A549 (cell line): ENCODE results near the gene PROM2. TPM values are rescaled to one million over a fixed set of nuclear protein-coding genes. Genes with fewer than 3 reads are reported as not detected.
A peak's percentile ranks its signal among the peaks of the same experiment; 100 is the strongest.

ENCODE experiments used
- ATAC-seq, 2 experiments: fragments of 200-7000 bp in 1 of 2; fragments of >200 bp in 1 of 2; cut with Nextera tagmentation in 1 of 2; cut with Tn5 transposase in 1 of 2; 3 replicates each; pipeline versions ENCODE4 v1.8.0 to v1.9.1; 2018 to 2020; ENCODE audit warnings: mild to moderate bottlenecking in 1 of 2, moderate library complexity in 1 of 2
- CTCF ChIA-PET: fragments of 300-600 bp; sonication (Branson Sonifier 250); formaldehyde crosslinking; extraction: SDS; loops from one replicate; lab custom pipeline; 2021; ENCODE audit warnings: antibody characterized with exemption, inconsistent platforms; lab: Yijun Ruan, JAX
- POLR2A ChIA-PET: fragments of 350-600 bp; formaldehyde crosslinking; extraction: SDS; loops from one replicate; lab custom pipeline; 2021; ENCODE audit warnings: antibody characterized with exemption, inconsistent platforms; lab: Yijun Ruan, JAX
- DNase-seq, 2 experiments: peaks; one replicate each; pipeline versions ENCODE4 v3.0.0 to v3.0.0-alpha.2; 2011 to 2016; ENCODE audit warnings: low read depth in 1 of 2, low spot score in 1 of 2
- FAIRE-seq: peaks from 2 replicates; lab custom pipeline; 2011; peaks lifted over from hg19 to GRCh38; lab: Jason Lieb, UNC
- H3K27ac ChIP-seq, 2 experiments: fragments of >200 bp; sonication (Bioruptor Twin); formaldehyde crosslinking; 3 replicates each; pipeline ENCODE4 v1.5.1; 2016 to 2017
- H3K4me1 ChIP-seq: fragments of >200 bp; sonication (Bioruptor Twin); formaldehyde crosslinking; 3 replicates; pipeline ENCODE4 v1.6.1; 2016
- H3K4me2 ChIP-seq: fragments of >200 bp; sonication (Bioruptor Twin); formaldehyde crosslinking; 3 replicates; pipeline ENCODE4 v1.6.1; 2016
- H3K4me3 ChIP-seq: fragments of >200 bp; sonication (Bioruptor Twin); formaldehyde crosslinking; 3 replicates; pipeline ENCODE4 v1.5.1; 2016
- H3K9me3 ChIP-seq: fragments of >200 bp; sonication (Bioruptor Twin); formaldehyde crosslinking; 3 replicates; pipeline ENCODE4 v1.6.1; 2016
- ATOH8 ChIP-seq: fragments of 250-450 bp; sonication (Bioruptor Pico); IDR thresholded peaks from 2 replicates; pipeline ENCODE4 v1.5.0; 2020; ENCODE audit warnings: low read depth, mild to moderate bottlenecking, moderate library complexity
- BHLHE40 ChIP-seq: IDR thresholded peaks from 2 replicates; pipeline ENCODE4 v1.6.1; 2012; ENCODE audit warnings: low read depth, low read length, inconsistent platforms
- CHD4 ChIP-seq: fragments of 200-600 bp; sonication (generic); IDR thresholded peaks from 2 replicates; pipeline ENCODE4 v1.6.1; 2016; ENCODE audit warnings: antibody characterized with exemption, mild to moderate bottlenecking, borderline replicate concordance
- CTCF ChIP-seq: fragments of >200 bp; sonication (Bioruptor Twin); formaldehyde crosslinking; IDR thresholded peaks from 3 replicates; pipeline ENCODE4 v1.5.1; 2016
- EHMT2 ChIP-seq: fragments of 200-600 bp; sonication (generic); IDR thresholded peaks from 2 replicates; pipeline ENCODE4 v1.6.1; 2016; ENCODE audit warnings: antibody characterized with exemption, low read depth, mild to moderate bottlenecking, moderate library complexity
- FOSB ChIP-seq: fragments of 250-450 bp; sonication (Bioruptor Pico); IDR thresholded peaks from 2 replicates; pipeline ENCODE4 v1.5.0; 2020; ENCODE audit warnings: mild to moderate bottlenecking, moderate library complexity
- HDAC2 ChIP-seq: fragments of 200-600 bp; sonication (generic); IDR thresholded peaks from 2 replicates; pipeline ENCODE4 v1.6.1; 2016
- HES2 ChIP-seq: fragments of >200 bp; sonication (Bioruptor Twin); formaldehyde crosslinking; IDR thresholded peaks from 2 replicates; pipeline ENCODE4 v1.6.1; 2016
- HOXA7 ChIP-seq: fragments of 250-450 bp; sonication (Bioruptor Pico); IDR thresholded peaks from 2 replicates; pipeline ENCODE4 v1.5.0; 2020; ENCODE audit warnings: mild to moderate bottlenecking, moderate library complexity
- HOXB5 ChIP-seq: fragments of 250-450 bp; sonication (Bioruptor Pico); IDR thresholded peaks from 2 replicates; pipeline ENCODE4 v1.5.0; 2020; ENCODE audit warnings: mild to moderate bottlenecking, moderate library complexity
- JUN ChIP-seq, 2 experiments: fragments of >200 bp; sonication (Bioruptor Twin); formaldehyde crosslinking; IDR thresholded peaks; 2 replicates in 1 of 2; 3 replicates in 1 of 2; pipeline ENCODE4 v1.6.1; 2016 to 2017
- KDM5A ChIP-seq: fragments of 200-600 bp; sonication (generic); IDR thresholded peaks from 2 replicates; pipeline ENCODE4 v1.6.1; 2016; ENCODE audit warnings: antibody characterized with exemption, mild to moderate bottlenecking
- MYC ChIP-seq: IDR thresholded peaks from 2 replicates; pipeline ENCODE4 v1.6.1; 2012; ENCODE audit warnings: mild to moderate bottlenecking, inconsistent platforms, low read length, improper control_type of control experiment, borderline replicate concordance
- NFE2L2 ChIP-seq: fragments of 150-350 bp; conservative IDR thresholded peaks from 2 replicates; pipeline ENCODE4 v1.6.1; 2014; ENCODE audit warnings: low read length
- PHF8 ChIP-seq: fragments of 200-600 bp; sonication (generic); IDR thresholded peaks from 2 replicates; pipeline ENCODE4 v1.6.1; 2016; ENCODE audit warnings: low read depth, mild to moderate bottlenecking, antibody characterized with exemption, moderate library complexity, borderline replicate concordance
- POLR2A ChIP-seq: IDR thresholded peaks from 2 replicates; pipeline ENCODE4 v1.6.1; 2012; ENCODE audit warnings: mild to moderate bottlenecking, low read length
- POLR2AphosphoS2 ChIP-seq: conservative IDR thresholded peaks from 2 replicates; pipeline ENCODE4 v1.6.1; 2012; ENCODE audit warnings: low read length, improper control_type of control experiment, inconsistent platforms
- RAD21 ChIP-seq, 2 experiments: fragments of >200 bp in 1 of 2; sonication (Bioruptor Twin) in 1 of 2; formaldehyde crosslinking in 1 of 2; IDR thresholded peaks in 1 of 2; conservative IDR thresholded peaks in 1 of 2; 2 replicates in 1 of 2; 3 replicates in 1 of 2; pipeline ENCODE4 v1.6.1; 2012 to 2018; ENCODE audit warnings: inconsistent platforms in 1 of 2
- RFX5 ChIP-seq: fragments of 450-650 bp; IDR thresholded peaks from 2 replicates; pipeline ENCODE4 v1.7.1; 2014; ENCODE audit warnings: antibody characterized with exemption, mild to moderate bottlenecking, moderate library complexity
- RNF2 ChIP-seq: fragments of 200-600 bp; sonication (generic); IDR thresholded peaks from 2 replicates; pipeline ENCODE4 v1.6.1; 2016; ENCODE audit warnings: low read depth, mild to moderate bottlenecking, antibody characterized with exemption, moderate library complexity, borderline replicate concordance
- SREBF2 ChIP-seq: fragments of 450-650 bp; IDR thresholded peaks from 2 replicates; pipeline ENCODE4 v1.6.1; 2014; ENCODE audit warnings: mild to moderate bottlenecking, moderate library complexity
- TFCP2L1 ChIP-seq: fragments of 250-450 bp; sonication (Bioruptor Pico); IDR thresholded peaks from 2 replicates; pipeline ENCODE4 v1.5.0; 2021; ENCODE audit warnings: mild to moderate bottlenecking
- ZC3H11A ChIP-seq: fragments of 450-650 bp; IDR thresholded peaks from 2 replicates; pipeline ENCODE4 v1.6.1; 2014; ENCODE audit warnings: antibody characterized with exemption, mild to moderate bottlenecking
- ZFP36 ChIP-seq: fragments of 450-650 bp; IDR thresholded peaks from 2 replicates; pipeline ENCODE4 v1.6.1; 2014; ENCODE audit warnings: borderline replicate concordance; ENCODE audit not compliant: partially characterized antibody
- WGBS: methylation state at CpG from one replicate; pipeline ENCODE4 v1.1.6; 2017; ENCODE audit errors: missing lambda C conversion rate; 5-methylcytosine and 5-hydroxymethylcytosine counted together
- polyA plus RNA-seq, 4 experiments: library from polyadenylated mRNA; depleted of rRNA in 3 of 4; stranded (reverse); fragments of >200 nt; fragmentation: RNase III in 1 of 4; extraction: RNeasy Plus Mini Kit Qiagen cat#74134 plus additional on column Dnase treatment in 1 of 4; gene quantifications; 2 replicates in 3 of 4; 3 replicates in 1 of 4; pipeline ENCODE4 v1.2.3, GENCODE V29; 2011 to 2017
- TF ChIP-seq, protein P1 (sequence below): IDR thresholded peaks from 2 replicates; pipeline ENCODE4 v1.6.1; 2012
- TF ChIP-seq, protein P2 (sequence below): fragments of >200 bp; sonication (Bioruptor Twin); formaldehyde crosslinking; IDR thresholded peaks from 3 replicates; pipeline ENCODE4 v1.6.1; 2016

The PROM2 gene
- polyA plus RNA-seq, 2 of the 4 experiments (the other 2 are of a cell fraction): 0.08 to 0.09 TPM

DNA sequence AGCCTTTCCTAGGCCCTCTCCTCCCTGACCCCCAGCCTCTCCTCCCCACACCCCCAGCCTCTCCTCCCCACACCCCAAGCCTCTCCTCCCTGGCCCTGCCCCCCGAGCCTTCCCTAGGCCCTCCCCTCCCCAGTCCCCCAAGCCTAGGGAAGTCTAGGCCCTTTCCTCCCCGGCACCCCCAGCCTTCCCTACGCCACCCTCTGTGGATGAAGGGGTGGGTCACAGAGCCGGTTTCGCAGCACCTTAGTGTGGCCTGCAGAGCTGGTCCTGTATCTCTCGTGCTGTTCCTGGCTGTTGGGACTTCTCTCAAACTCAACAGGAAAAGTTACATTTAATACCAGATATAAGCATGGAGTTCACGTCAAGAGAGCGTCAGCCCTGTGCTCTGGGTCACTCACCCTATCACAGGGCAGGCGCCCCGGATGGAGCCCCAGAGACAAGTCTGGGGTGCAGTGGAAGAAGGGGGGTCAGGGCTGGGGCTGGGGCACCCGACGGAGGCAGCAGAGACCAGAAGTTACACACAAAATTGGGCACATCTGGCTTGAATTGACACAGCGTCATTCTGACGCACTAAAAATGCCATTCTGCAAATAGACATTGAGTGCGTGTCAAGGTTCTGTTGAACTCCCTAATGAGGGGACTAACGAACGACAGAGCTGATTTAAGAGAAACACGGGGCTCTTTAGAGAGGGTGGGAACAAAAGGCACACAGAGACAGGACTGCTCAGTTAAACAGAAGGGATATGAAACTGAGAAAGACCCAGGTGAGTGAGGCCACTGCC is 46.9 kb downstream of the PROM2 start:
- TF ChIP-seq KDM5A (no peak), MYC (no peak), FOSB (CRISPR knock-in tag) (no peak), RFX5 (no peak), TFCP2L1 (no peak), POLR2A (no peak), POLR2AphosphoS2 (no peak), ZFP36 (no peak), RNF2 (no peak), CHD4 (no peak), HDAC2 (no peak), HES2 (no peak), NFE2L2 (no peak), HOXB5 (no peak), HOXA7 (no peak), ZC3H11A (no peak), ATOH8 (CRISPR knock-in tag) (no peak), SREBF2 (no peak)
- ChIA-PET CTCF (interaction anchor here (1.9 kb wide), 1 partner anchor 24 kb away, joined by 5 read pairs; no protein-coding TSS in a partner anchor), POLR2A (no interaction called here)
- peaks cover 15% of the 10 kb centered on the region; the same call in 2 of the 3 replicates for H3K9me3 ChIP-seq
- FAIRE-seq (no peak), ATAC-seq (no peak), DNase-seq (no peak)
- no peaks in the 10 kb centered on the region for H3K4me1 ChIP-seq
- WGBS: 58% methylated on average over 17 of the region's 18 CpGs
- no peak overlapping the region for H3K27ac ChIP-seq
- no peak overlapping the region for H3K4me3 ChIP-seq
- H3K4me2 ChIP-seq: no peak overlapping the region

- no peak for TF ChIP-seq JUN (IDR thresholded peaks at IDR 0.05)
- no peak for TF ChIP-seq EHMT2
- TF ChIP-seq, protein P1, sequence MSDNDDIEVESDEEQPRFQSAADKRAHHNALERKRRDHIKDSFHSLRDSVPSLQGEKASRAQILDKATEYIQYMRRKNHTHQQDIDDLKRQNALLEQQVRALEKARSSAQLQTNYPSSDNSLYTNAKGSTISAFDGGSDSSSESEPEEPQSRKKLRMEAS: no peak
- no peak for TF ChIP-seq BHLHE40
- no peak for TF ChIP-seq PHF8
- no peak for TF ChIP-seq ZC3H11A
- TF ChIP-seq CHD4: no peak
- peak; percentile 10; the same call in 1 of the 3 replicates for TF ChIP-seq CTCF
- peak in 1 of 2 experiments; percentile 36; a peak in 1 of 5 replicates for TF ChIP-seq RAD21 (conservative IDR thresholded peaks at IDR 0.05 in 1 of 2, IDR thresholded peaks at IDR 0.05 in 1 of 2)
- TF ChIP-seq, protein P2, sequence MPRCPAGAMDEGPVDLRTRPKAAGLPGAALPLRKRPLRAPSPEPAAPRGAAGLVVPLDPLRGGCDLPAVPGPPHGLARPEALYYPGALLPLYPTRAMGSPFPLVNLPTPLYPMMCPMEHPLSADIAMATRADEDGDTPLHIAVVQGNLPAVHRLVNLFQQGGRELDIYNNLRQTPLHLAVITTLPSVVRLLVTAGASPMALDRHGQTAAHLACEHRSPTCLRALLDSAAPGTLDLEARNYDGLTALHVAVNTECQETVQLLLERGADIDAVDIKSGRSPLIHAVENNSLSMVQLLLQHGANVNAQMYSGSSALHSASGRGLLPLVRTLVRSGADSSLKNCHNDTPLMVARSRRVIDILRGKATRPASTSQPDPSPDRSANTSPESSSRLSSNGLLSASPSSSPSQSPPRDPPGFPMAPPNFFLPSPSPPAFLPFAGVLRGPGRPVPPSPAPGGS: no peak
- ATAC-seq: peak in 1 of 2 experiments; percentile 87; a peak in 3 of 6 replicates
- POLR2A ChIA-PET: no interaction called here
- Histone ChIP-seq H3K4me3 (no peak overlapping the region), H3K27ac (no peak overlapping the region), H3K4me1 (no peaks in the 10 kb centered on the region), H3K4me2 (no peak overlapping the region), H3K9me3 (peaks cover 21% of the 10 kb centered on the region; the same call in 2 of the 3 replicates)
- no peak for FAIRE-seq
- 36% methylated on average over 22 of the region's 26 CpGs for WGBS
- DNase-seq: peak; percentile 32 to 52
- CTCF ChIA-PET: interaction anchor here (1.2 kb wide), 1 partner anchor 21 kb away, joined by 3 read pairs; no protein-coding TSS in a partner anchor
Measured at GRCh38 chr2:95323347-95324155, 49.3 kb downstream of the PROM2 start.
